Transverse colon (tissue), 3 donors: ENCODE results near the gene PRTG.

ENCODE experiments used
- CTCF ChIP-seq, 5 experiments: fragments of 200-600 bp in 3 of 5; fragments of 450-650 bp in 2 of 5; sonication (generic) in 3 of 5; IDR thresholded peaks; 1 replicate in 2 of 5; 2 replicates in 3 of 5; pipeline ENCODE4 v1.5.1; 2016 to 2017; ENCODE audit warnings: antibody characterized with exemption in 5 of 5, inconsistent platforms in 3 of 5, mild to moderate bottlenecking in 2 of 5, moderate library complexity in 1 of 5
- EP300 ChIP-seq: sonication (generic); formaldehyde crosslinking; IDR thresholded peaks from one replicate; pipeline ENCODE4 v1.6.1; 2017; ENCODE audit warnings: antibody characterized with exemption, low read depth

- TF ChIP-seq CTCF (IDR thresholded peaks at IDR 0.05) (no peak), EP300 (no peak)
Measured at GRCh38 chr15:55700876-55701275, 42.1 kb downstream of the PRTG start.
